ENCODE data around the gene RAB19. TPM values are rescaled to one million over a fixed set of nuclear protein-coding genes. Genes with fewer than 3 reads are reported as not detected.

The RAB19 gene
- total and polyA plus RNA-seq, 2 of the 13 experiments (the other 11 are each of a cell fraction or from before 2014, with no cell fraction given), result 0.31 TPM; not detected in 1

GRCh38 chr7:140455743-140456142 lies 51.9 kb downstream of the RAB19 start:
- CTCF ChIA-PET (ENCODE audit: low intra/inter-chr PET ratio, low total read pairs), result no interaction called here
- no peak for TF ChIP-seq PAXIP1 (CRISPR knock-in tag; conservative IDR thresholded peaks at IDR 0.05)
- TF ChIP-seq ZNF557 (CRISPR knock-in tag; IDR thresholded peaks at IDR 0.05), result no peak
- no peak for TF ChIP-seq ZNF280B (CRISPR knock-in tag; IDR thresholded peaks at IDR 0.05; ENCODE audit: borderline replicate concordance)
- TF ChIP-seq ZBED4 (CRISPR knock-in tag; IDR thresholded peaks at IDR 0.05; ENCODE audit: borderline replicate concordance), result no peak
- TF ChIP-seq ZNF329 (CRISPR knock-in tag; IDR thresholded peaks at IDR 0.05; ENCODE audit: low read depth), result no peak
- TF ChIP-seq ZNF577 (CRISPR knock-in tag; IDR thresholded peaks at IDR 0.05; ENCODE audit: borderline replicate concordance, low read depth), result no peak
- no peak for TF ChIP-seq ZNF512 (CRISPR knock-in tag; IDR thresholded peaks at IDR 0.05)
- no peak for TF ChIP-seq TRIM22 (IDR thresholded peaks at IDR 0.05)
- no peak for TF ChIP-seq ERF (CRISPR knock-in tag; IDR thresholded peaks at IDR 0.05)
- no peak for TF ChIP-seq HIVEP1 (CRISPR knock-in tag; IDR thresholded peaks at IDR 0.05)
- TF ChIP-seq ZNF343 (CRISPR knock-in tag; IDR thresholded peaks at IDR 0.05), result no peak

More at GRCh38 chr7:140455743-140456142, 51.9 kb downstream of the RAB19 start:
- Histone ChIP-seq H3K36me3 (replicated peaks in 1 of 2; ENCODE audit: control insufficient read depth in 1 of 2, insufficient read depth in 2 of 2, low read length in 2 of 2) (peaks cover 12 to 66% of the 10 kb centered on the region in 2 experiments), H2AFZ (ENCODE audit: low read length) (no peak overlapping the region), H3K27ac (ENCODE audit: extremely low read length, insufficient read depth, low read length) (no peak overlapping the region), H3K79me2 (ENCODE audit: insufficient read depth, low read length) (no peaks in the 10 kb centered on the region), H3K9me3 (ENCODE audit: low read length) (no peaks in the 10 kb centered on the region), H3K4me3 (replicated peaks in 1 of 3; ENCODE audit: insufficient read depth in 1 of 3, low read depth in 2 of 3, low read length in 3 of 3) (no peak overlapping the region), H3K4me1 (ENCODE audit: insufficient read depth, low read length) (peaks cover 13% of the 10 kb centered on the region), H3K9ac (ENCODE audit: insufficient read depth, low read depth, low read length) (no peak overlapping the region), H3K27me3 (ENCODE audit: control insufficient read depth in 1 of 2, insufficient read depth in 2 of 2, low read length in 2 of 2) (no peaks in the 10 kb centered on the region), H3K4me2 (ENCODE audit: low read depth, low read length) (no peak overlapping the region), H4K20me1 (ENCODE audit: insufficient read depth, low read length) (no peaks in the 10 kb centered on the region; the same call in none of the 2 replicates)
- intact Hi-C loops (cut with micrococcal nuclease; ENCODE audit: unreplicated experiment), result no loop called here
- no peak for DNase-seq (ENCODE audit: low spot score)
- 99% methylated on average over 4 of the region's 4 CpGs for WGBS (ENCODE audit: low lambda C conversion rate)
- POLR2A ChIA-PET, result no interaction called here
- no TSS peak for BruUV-seq (replicated peaks)
- no peak for ATAC-seq
- FAIRE-seq, result no peak
- in situ Hi-C loops (cut with HindIII; ENCODE audit: extremely low pct_ligation_motif_present, low pct_unique_long_range_greater_than_20kb), result no loop called here

All from HepG2 (cell line).